ENCODE measurements around the gene CENPP. TPM values are rescaled to one million over a fixed set of nuclear protein-coding genes. Genes with fewer than 3 reads are reported as not detected.

The CENPP gene
- total RNA-seq, 1 donor from 2014 or later = 4.4 TPM

DNA sequence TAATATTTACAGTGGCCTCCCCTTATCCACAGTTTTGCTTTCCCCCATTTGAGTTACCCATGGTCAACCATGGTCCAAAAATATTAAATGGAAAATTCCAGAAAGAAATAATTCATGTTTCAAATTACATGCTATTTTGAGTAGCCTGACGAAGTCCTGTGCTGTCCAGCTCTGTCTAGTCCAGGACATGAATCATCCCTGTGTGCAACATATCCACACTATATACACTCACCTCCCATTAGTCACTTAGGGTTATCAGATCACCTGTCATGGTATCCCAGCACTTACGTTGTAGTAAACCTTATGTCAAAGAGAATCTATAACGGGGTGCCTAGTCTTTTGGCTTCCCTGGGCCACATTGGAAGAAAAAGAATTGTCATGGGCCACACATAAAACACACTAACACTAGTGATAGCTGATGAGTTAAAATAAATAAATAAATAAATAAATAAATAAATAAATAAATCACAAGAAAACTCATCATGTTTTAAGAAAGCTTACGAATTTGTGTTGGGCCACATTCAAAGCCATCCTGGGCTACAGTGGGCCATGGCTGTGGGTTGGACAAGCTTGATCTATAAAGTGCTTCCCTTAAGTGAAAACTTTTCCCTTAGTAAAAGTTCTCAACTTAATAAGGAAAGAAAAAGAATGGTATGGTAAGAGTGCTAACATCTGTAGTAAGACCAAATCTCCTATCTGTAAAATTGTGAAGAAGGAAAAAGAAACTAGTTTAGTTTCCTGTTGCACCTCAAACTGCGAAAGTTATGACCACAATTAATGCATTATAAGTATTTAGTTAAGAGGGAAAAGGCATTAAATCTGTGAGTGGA, 114.4 kb downstream of the CENPP start:
- no peak overlapping the region for H3K4me3 ChIP-seq (ENCODE audit: low read depth, low read length)
- TF ChIP-seq, protein P1, sequence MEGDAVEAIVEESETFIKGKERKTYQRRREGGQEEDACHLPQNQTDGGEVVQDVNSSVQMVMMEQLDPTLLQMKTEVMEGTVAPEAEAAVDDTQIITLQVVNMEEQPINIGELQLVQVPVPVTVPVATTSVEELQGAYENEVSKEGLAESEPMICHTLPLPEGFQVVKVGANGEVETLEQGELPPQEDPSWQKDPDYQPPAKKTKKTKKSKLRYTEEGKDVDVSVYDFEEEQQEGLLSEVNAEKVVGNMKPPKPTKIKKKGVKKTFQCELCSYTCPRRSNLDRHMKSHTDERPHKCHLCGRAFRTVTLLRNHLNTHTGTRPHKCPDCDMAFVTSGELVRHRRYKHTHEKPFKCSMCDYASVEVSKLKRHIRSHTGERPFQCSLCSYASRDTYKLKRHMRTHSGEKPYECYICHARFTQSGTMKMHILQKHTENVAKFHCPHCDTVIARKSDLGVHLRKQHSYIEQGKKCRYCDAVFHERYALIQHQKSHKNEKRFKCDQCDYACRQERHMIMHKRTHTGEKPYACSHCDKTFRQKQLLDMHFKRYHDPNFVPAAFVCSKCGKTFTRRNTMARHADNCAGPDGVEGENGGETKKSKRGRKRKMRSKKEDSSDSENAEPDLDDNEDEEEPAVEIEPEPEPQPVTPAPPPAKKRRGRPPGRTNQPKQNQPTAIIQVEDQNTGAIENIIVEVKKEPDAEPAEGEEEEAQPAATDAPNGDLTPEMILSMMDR (conservative IDR thresholded peaks at IDR 0.05; ENCODE audit: low read depth, low read length) = no peak
- DNase-seq (ENCODE audit: low read depth) = no peak

- DNase-seq (ENCODE audit: low read depth) = no peak
- H3K4me3 ChIP-seq (ENCODE audit: low read depth, low read length) = no peak overlapping the region
- TF ChIP-seq, protein P1 (conservative IDR thresholded peaks at IDR 0.05; ENCODE audit: low read depth, low read length) = no peak
These were observed 114.9 kb downstream of the CENPP start for GRCh38 chr9:92440751-92441046.

DNA sequence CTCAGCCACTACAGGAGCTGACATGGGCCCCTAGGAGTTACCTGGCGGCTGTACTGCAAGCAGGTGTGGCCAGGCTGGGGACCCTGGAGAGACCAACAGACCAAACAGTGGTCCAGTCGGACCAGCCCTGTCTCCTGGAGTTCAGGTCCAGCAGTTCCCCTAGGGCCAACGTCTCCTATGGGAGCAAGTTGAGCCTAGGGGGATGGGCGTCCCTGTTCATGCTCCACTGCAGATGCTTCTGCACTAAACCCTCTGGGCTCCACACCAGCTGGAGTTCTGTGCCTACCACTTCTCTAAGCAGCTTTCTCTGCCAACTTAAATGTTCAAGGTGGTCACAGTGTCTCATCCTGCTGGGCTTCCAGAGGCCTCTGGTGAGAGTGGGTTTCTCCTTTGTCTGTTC, 119.1 kb downstream of the CENPP start:
- H3K4me3 ChIP-seq (ENCODE audit: low read depth, low read length) = no peak overlapping the region
- no peak for DNase-seq (ENCODE audit: low read depth)
- TF ChIP-seq, protein P1 (conservative IDR thresholded peaks at IDR 0.05; ENCODE audit: low read depth, low read length) = no peak

DNA sequence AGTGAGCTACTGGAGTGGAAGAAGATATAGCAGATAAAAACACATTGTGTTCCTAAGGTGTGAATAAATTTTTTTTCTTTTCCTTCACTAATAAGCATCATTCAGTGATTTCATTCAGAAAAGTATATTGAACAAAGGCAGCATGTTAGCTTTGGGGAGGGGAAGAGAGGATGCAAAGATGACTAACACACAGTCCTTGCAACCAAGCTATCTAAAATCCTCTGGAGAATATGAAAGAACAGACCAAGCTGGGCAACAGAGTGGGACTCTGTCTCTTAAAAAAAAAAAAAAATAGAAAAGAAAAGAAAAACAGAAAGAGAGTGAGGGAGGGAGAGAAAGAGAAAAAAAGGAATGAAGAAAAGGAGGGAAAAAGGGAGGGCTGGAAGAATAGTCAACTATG, 120.8 kb downstream of the CENPP start:
- no peak for DNase-seq (ENCODE audit: low read depth)
- TF ChIP-seq, protein P1 (conservative IDR thresholded peaks at IDR 0.05; ENCODE audit: low read depth, low read length) = no peak
- no peak overlapping the region for H3K4me3 ChIP-seq (ENCODE audit: low read depth, low read length)

DNA sequence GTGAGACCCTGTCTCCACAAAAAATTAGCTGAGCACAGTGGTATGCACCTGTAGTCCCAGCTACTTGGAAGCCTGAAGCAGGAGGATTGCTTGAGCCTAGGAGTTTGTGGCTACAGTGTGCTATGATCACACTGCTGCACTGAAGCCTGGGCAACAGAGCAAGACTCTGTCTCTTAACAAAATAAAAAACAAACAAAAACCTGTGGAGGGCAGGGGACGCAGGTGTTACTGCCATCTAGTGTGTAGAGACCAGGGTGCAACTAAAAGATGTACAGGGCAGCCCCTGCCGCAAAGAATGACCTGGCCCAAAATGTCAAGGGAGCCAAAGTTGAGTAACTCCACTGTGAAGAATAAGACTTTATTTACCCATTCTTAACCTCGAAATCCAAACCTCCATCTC, 129.5 kb downstream of the CENPP start:
- no peak overlapping the region for H3K4me3 ChIP-seq (ENCODE audit: low read depth, low read length)
- TF ChIP-seq, protein P1 (conservative IDR thresholded peaks at IDR 0.05; ENCODE audit: low read depth, low read length) = peak; percentile 51
- no peak for DNase-seq (ENCODE audit: low read depth)

GRCh38 chr9:92457576-92457975, 131.8 kb downstream of the CENPP start:
- TF ChIP-seq, protein P1 (conservative IDR thresholded peaks at IDR 0.05; ENCODE audit: low read depth, low read length) = no peak
- DNase-seq (ENCODE audit: low read depth) = no peak
- no peak overlapping the region for H3K4me3 ChIP-seq (ENCODE audit: low read depth, low read length)

DNA sequence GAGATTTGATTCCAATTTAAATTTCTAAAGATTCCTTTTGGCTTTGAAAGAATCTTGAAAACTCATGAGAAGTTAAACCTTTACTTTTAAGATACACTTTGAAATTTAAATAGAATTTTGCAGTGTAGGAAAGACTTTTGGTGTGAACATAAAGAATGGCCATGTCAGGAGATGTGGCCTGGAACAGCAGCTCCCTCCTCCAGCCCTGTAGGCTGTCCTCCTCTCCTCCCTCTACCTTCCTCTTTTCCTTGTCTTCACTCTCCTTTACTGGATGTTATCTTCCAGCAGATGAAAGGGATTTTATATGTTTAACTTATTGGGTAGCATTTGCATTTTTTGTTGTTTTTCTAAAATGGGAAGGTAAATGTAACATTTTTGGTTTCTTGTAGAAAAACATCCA, 137.6 kb downstream of the CENPP start:
- TF ChIP-seq, protein P1 (conservative IDR thresholded peaks at IDR 0.05; ENCODE audit: low read depth, low read length) = no peak
- no peak for DNase-seq (ENCODE audit: low read depth)
- no peak overlapping the region for H3K4me3 ChIP-seq (ENCODE audit: low read depth, low read length)

Measured in epithelial cell of proximal tubule (primary cell).